Limb (tissue), 2 donors: Measurements from ENCODE around the gene SELENOW.
"Not testable (repeated sequence)": the region's sequence is repeated elsewhere in the genome, so short reads cannot be mapped to it uniquely, and the experiment has no call there.

Experiments used
- DNase-seq, 2 donors: peaks; one replicate each; pipeline ENCODE4 v3.0.0-alpha.2; 2016; ENCODE audit errors: extremely low spot score in 2 of 2

The SELENOW gene

DNA sequence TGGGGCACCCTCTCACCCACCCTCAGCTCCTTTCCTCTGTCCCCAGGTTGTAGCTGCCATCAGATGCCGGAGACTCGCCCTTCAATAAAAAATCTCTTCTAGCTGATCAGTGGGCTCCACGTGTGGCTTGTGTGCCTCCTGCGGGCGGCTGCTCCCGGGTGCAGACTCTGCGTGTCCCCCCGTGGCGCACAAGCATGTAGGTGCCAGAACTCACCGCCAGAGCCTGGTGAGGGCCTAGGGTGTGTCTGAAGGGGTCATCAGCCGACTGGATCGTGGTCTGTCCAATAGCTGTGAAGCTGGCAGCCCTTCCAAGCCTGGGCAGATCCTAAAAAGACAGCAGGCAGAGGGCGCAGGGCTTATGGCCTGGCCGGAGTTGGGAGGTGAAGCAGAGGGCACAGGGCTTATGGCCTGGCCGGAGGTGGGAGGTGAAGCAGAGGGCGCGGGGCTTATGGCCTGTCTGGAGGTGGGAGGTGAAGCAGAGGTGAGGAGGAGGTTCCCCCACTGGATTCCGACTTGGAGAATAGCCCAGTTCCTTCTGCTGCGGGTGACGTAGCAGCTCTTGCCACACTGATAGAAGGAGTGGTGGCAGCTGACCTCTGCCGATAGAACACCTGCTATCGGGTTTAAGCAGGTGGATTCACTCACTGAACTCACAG, 21.4 kb upstream of the SELENOW start:
- no peak for DNase-seq

DNA sequence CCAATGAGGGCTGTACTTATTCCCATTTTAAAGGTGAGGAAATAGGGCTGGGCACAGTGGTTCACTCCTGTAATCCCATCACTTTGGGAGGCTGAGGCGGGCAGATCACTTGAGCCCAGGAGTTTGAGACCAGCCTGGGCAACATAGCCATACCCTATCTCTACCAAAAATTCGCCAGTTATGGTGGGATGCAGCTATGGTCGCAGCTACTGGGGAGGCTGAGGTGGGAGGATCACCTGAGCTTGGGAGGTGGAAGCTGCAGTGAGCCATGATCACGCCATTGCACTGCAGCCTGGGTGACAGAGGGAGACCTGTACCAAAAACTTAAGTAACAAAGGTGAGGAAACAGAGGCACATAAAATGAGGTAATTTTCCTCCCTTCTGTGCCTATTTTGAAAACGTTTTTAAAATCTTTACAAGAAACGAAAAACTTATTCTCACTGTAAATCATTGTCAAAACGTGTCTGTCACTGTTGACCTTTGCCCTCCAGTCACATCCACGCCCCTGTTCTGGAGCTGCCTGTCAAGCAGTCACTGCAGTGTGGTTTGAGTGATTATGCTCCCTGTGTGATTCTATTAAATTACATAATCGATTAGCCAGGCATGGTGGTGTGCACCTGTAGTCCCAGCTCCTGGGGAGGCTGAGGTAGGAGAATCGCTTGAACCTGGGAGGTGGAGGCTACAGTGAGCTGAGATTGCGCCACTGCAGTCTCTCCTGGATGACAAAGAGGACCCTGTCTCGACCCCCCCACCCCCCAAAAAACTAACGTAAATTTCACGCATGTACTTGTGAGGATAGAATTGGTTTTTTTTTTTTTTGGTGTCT, 20.7 kb upstream of the SELENOW start:
- no peak for DNase-seq

DNA sequence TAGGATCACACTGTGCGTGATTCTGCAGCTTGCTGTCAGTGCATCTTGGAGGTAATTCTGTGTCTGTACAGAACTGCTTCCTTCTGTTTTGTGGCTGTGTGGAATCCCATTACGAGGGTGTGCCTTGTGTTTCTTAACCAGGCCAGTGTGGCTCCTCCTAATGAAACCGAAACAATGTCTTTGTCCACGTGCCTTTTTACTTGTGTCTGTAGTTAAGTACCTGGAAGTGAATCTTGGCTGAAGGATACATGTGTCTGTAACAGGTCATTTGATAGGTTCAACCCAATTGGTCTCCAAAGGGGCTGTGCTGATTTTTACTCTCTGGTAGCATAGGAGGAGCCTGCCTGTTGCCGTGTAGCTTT, 20.1 kb upstream of the SELENOW start:
- no peak for DNase-seq

DNA sequence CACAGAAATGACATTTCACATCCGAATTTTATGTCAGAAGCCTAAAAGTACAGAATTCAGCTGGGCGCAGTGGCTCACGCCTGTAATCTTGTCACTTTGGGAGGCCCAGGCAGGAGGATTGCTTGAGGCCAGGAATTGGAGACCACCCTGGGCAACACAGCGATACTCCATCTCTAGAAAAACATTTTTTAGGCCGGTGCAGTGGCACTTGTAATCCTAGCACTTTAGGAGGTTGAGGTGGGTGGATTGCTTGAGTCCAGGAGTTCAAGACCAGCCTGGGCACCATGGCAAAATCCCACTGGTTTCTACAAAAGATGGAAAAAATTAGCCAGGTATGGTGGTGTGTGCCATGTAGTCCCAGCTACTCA, 17.9 kb upstream of the SELENOW start:
- DNase-seq: no peak

DNA sequence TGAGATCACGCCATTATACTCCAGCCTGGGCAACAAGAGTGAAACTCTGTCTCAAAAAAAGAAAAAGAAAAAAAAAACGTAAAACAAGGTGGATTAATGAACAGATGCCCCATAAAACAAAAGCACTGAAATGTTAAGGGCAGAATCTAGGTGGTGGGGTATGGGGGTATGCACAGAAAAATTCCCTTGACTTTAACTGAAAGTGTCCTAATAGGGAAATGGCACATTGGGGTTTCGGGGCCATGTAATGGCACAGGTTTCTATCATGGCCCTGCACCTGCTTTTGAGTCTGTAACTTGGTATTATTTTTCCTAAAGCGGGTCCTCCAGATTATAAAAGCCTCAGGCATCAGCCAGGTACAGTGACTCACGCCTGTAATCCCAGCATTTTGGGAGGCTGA, 16.9 kb upstream of the SELENOW start:
- no peak for DNase-seq

DNA sequence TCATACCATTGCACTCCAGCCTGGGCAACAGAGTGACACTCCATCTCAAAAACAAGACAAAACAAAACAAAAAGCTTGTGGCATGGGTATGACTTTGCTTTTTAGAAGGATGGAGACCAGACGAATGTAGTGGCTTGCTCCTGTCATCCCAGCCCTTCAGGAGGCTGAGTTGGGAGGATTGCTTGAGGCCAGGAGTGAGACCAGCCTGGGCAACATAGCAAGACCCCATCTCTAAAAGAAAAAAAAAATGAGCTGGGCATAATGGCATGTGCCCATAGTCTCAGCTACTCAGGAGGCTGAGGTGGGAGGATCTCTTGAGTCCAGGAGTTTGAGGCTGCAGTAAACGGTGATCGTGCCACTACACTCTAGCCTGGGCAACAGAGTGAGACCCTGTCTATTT, 16.4 kb upstream of the SELENOW start:
- DNase-seq: no peak

DNA sequence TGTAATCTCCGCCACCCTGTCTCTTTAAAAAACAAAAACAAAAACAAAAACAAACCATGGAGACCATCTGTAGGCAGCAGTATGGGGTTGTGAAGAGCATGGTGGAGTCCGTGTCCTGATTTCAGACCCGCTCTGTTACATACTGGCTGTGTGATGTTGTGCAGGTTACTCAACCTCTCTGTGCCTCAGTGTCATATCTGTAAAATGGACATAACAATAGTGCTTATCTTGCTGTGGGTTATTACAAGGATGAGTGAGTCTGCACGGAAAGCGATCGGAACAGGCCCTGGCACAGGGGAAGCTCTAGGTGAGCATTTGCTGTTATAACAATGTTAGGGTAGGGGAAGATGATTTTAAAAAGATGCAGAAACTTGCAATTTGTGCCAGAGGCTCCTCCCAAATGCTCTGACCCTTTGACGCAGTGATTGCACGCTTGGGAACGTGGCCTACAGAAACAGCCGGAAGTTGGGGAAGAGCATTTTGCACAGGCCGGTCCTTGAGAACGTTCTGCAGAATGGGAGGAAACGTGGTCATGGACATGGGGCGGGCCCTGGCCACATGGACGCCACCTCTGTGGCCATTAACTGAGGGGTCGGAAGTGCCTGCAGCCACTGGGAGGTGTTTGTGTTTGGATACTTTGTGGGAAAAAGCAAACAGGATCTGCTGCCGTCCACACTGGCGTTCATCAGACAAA, 15.7 kb upstream of the SELENOW start:
- DNase-seq: no peak

DNA sequence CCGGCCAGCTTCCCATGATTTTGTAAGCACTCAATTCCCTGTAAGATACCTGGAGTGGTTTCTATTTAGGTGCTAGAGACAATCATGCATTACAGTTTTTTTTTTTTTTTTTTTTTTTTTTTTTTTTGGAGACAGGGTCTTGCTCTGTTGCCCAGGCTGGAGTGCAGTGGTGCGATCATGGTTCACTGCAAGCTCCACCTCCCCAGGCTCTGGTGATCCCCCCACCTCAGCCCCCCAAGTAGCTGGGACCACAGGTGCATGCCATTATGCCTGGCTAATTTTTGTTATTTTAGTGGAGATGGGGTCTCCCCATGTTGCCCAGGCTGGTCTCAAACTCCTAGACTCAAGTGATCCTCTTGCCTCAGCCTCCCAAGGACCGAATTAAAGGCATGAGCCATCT, 13.8 kb upstream of the SELENOW start:
- not testable (repeated sequence) for DNase-seq

DNA sequence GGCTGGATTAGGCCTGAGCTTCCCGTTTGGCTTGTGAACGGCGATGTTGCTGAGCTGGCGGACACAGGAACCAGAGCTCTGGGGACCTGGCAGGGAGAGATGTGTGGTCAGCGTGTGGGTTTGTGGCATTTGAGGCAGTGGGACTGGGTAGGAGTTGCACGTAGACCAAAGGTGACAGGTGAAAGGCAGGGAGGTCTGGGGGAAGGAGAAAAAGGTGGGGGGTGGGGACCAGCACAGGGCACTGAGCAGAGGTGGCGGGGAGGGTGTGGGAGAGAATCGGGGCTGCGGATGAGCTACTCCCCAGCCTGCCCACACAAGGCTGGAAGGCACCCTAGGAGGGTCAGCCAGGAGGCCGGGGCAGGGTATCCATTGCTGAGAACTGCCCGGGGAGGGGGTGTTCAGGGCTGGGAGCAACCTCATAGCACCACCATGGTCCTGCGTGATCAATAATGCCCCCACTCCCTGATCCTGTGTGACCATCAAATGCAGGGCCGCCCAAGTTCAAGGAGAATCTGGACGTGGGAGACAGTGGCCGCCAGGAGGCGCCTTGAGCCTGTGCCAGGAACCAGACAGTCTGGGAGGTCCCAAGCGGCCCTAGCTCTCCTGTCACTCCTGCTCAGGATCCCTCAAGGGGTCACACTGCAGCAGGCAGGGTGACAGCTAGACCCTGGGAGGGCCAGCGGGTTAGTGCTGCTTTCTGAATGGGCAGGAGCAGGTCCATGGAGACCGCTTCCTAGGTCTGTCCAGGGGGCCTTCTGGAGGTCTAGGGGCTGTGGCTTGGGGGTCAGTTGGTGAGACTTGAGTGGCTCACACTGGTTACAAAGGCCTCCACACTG, 12.8 kb upstream of the SELENOW start:
- peak in 1 of 2 donors; percentile 75 for DNase-seq

DNA sequence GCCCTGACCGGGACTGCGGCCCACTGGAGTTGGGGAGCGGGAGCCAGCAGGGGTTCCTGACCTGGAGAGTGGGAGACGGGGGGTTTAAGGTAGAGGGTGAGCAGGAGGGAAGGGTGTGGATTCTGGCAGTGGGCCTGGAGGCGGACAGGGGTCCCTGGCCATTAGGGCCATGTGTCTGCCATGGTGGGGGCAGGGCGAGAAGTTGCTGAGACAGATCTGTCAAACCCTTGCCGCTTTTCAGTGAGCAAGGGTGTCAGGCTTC, 12.2 kb upstream of the SELENOW start:
- no peak for DNase-seq

DNA sequence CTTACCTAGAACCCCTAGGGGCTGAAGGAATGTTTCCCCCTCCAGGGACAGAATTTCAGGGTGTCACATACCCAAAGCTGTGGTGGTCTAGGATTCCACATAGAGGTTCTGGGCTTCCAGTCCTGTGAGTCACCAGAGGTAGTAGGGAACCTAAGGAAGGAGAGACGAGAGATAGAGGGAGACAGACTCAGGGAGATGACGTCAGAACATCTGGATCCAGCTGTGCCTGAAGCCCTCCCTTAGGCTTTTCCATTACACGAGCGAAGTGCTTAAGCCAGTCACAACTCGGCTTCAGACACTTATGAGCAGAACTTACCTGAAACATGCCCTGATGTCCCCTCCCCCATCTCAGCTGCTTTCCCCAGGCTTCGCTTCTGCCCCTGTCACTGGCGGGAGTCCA, 11.8 kb upstream of the SELENOW start:
- DNase-seq: no peak

DNA sequence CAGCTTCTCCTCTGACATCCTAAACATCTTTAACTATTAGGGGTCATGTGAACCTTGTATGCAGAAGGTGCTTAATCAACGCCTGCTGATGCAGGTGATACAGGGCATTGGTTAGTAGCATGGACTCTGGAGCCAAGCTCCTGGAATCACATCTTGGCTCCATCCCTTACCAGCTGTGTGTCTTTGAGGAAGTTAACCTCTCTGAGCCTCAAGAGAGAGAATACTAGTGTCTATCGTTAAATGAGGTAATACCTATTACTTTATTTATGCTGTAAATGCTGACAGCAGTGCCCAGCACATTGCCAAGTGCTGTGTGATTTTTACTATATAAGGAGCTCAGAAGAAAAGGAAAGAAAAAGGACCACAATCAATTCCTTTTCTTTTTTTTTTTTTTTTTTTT, 11.2 kb upstream of the SELENOW start:
- DNase-seq: no peak

DNA sequence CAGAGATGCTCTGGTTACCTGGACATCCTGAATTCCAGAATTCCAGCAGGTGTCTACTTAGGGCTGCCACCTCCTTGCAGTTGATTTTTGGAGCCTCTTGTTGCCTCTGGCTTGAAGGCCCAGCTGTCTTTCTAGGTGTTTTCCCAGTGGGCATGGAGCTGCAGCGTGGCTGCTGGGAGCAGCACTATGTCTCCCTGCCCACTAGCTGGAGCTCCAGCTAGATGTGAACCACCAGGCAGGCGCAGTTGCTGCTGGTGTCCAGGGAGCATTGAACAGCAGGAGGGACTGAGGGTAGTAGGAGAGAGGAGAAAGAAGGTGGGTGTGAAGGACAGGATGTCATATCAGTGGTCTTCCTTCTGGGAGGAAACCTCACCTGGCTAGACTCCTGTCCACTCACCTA, 9.9 kb upstream of the SELENOW start:
- DNase-seq: no peak

DNA sequence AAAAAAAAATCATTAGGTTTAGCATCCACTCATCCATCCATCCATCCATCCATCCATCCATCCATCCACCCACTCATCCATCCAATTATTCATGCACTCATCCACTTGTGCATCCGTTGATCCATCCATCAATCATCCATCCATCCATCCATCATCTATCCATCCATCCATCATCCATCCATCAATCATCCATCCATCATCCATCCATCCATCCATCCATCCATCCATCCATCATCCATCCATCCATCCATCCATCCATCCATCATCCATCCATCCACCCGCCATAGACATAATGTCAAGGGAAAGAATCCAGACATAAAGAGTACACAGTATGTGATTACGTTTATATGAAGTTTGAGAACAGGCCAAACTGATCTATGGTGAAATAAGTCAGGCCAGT, 9.0 kb upstream of the SELENOW start:
- no peak for DNase-seq

DNA sequence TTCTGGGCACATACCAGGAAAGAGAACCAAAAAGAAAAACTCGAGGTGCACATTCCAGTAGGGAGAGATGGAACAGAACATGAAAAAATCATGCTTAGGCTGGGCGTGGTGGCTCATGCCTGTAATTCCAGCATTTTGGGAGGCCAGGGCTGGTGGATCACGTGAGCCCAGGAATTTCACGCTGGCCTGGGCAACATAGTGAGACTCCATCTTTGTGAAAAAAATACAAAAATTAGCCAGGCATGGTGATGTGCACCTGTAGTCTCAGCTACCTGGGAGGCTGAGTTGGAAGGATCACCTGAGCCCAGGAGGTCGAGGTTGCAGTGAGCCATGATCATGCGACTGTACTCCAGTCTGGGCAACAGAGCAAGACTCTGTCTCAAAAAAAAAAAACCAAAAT, 7.2 kb upstream of the SELENOW start:
- not testable (repeated sequence) for DNase-seq

DNA sequence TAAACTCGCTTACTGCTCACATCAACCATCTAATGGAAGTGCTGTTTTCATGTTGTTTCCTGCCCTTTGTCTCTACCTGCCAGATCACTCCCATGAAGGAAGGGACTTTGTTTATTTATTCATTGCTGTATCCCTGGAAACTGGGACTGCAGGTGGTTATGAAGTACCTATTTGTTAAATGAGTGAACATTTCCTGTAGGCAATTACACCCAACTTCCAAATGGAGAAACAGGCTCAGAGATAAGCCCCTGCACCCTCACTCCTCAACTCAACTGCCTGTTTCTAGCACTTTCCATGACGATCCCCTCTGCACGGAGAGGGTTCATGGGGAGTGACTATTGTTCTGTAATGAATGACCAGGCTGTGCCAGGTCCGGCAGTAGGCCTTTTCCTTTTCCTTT, 1.9 kb upstream of the SELENOW start:
- DNase-seq: no peak

DNA sequence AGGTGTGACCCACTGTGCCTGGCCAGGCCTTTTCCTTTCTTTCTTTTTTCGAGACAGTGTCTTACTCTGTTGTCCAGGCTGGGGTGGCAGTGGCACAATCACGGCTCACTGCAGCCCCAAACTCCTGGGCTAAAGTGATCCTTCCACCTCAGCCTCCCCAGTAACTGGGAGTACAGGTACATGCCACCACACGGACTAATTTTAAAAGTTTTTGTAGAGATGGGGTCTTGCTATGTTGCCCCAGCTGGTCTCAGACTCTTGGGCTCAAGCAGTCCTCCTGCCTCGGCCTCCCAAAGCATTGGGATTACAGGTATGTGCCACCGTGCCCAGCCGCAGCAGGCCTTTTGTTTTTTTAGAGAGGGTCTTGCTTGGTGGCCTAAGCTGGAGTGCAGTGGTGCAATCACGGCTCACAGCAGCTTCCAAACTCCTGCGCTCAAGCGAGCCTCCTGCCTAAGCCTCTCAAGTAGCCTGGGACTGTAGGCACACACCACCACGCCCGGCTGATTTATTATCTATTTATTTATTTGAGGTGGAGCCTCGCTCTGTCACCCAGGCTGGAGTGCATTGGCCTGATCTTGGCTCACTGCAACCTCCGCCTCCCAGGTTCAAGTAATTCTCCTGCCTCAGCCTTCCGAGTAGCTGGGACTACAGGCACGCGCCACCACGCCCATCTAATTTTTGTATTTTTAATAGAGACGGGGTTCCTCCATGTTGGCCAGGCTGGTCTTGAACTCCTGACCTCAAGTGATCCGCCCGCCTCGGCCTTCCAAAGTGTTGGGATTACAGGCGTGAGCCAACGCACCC, 1.1 kb upstream of the SELENOW start:
- DNase-seq: not testable (repeated sequence)

DNA sequence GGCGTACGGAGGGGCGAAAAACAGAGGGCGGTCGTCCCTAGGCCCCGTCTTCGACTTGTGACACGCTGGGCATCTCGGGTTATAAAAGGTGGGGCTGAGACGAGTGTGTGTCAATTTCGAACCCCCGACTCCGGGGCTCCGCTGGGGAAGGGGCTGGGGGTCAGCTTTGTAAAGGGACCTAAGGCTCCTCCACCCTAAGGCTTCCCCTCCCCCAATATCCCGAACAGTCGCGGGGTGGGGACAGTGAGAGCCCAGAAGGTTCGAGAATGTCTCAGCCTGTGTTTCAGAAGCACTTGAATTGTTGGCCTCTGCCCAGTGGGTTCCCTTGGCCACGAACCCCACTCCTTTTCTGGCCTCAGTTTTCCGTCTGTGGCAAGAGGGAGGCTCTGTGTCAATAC, 450 bp downstream of the SELENOW start:
- no peak for DNase-seq

DNA sequence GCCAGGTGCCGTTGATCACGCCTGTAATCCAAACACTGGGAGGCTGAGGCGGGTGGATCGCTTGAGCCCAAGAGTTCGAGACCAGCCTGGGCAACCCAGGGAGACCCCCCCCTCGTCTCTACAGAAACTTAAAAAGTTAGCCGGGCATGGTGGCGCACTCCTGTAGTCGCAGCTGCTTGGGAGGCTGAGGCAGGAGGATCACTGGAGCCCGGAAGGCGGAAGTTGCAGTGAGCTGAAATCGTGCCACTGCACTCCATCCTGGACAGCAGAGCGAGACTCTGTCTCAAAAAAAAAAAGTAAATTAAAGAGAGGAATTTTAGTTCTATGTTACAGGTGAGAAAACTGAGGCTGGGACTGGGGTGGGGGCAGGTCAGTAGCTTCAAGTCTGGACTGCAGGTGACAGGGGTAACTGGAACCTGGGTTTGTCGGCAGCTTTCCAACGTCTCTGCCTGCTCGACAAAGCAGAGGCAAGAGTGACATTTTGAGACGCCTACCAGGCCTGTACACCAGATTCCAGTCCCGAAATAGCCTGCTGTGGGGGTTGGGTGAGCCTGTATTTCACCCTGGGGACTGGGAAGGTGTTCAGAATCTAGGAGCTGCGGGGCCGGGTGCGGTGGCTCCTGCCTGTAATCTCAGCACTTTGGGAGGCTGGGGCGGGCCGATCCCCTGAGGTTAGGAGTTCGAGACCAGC, 1.2 kb downstream of the SELENOW start:
- DNase-seq: no peak

DNA sequence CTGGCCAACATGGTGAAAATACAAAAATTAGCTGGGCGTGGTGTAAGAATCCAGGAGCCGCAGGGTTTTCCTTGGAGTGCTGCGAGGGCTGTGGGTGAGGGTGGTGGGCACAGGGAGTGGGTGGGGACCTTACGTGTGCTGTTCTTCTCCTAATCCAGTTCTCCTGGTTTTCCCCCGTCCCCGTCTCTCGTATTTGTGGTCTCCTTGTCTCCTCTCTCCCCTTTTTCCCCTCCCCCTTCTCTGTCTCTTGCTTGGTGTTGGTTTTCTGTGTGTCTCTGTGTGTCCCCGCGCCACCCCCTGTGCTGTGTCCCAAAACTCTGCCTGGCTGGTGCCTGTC, 1.7 kb downstream of the SELENOW start:
- no peak for DNase-seq
